Hematopoietic multipotent progenitor cell treated with erythropoietin and hydrocortisone succinate and interleukin-3 and kit ligand, for 6 days (in vitro differentiated cells): Measurements from ENCODE around the gene ASF1A.
A peak's percentile ranks its signal among the peaks of the same experiment; 100 is the strongest.
"Not testable (repeated sequence)": the region's sequence is repeated elsewhere in the genome, so short reads cannot be mapped to it uniquely, and the experiment has no call there.

Experiments used
- DNase-seq: peaks from one replicate; pipeline ENCODE4 v3.0.0-alpha.2; 2015

ASF1A gene

GRCh38 chr6:118893807-118894424, at the start of gene ASF1A:
Gene ASF1A, plus strand, starts transcription at chr6:118894152. Its CDS starts 262 bp downstream, at chr6:118894414.
- DNase-seq = peak; percentile 99

DNA sequence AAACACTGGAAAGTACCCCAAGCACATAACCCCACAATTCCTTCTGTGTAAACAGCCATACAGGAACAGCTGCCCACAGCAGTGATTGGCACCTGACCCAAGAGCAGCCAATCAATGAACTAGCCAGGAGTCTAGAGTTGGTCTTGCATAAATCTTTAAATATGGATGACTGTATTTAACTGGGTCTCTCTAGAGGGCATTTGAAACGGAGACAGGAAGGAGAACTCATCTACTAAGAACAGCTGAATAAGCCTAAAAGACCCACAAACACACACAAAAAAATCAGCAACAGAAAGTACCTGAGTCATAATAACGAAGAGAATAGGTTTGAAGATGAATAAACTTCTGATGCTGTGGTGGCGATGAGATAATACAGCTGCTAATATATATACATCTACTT, 49.0 kb upstream of the ASF1A start:
- no peak for DNase-seq

DNA sequence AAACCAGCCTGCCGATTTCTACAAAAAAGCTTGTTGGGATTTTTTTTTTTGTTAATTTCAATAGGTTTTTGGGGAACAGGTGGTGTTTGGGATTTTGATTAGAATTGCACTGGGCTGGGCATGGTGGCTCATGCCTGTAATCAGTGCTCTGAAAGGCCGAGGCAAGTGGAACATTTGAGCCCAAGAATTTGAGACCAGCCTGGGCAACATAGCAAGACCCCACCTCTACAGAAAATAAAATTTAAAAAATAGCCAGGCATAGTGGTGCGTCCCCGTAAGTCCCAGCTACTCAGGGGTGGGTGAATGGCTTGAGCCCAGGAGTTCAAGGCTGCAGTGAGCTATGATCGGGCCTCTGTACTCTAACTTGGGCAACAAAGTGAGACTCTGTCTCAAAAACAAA, 40.5 kb upstream of the ASF1A start:
- no peak for DNase-seq

GRCh38 chr6:118856301-118856700, 37.7 kb upstream of the ASF1A start:
- no peak for DNase-seq

GRCh38 chr6:118859517-118860064, 34.4 kb upstream of the ASF1A start:
- DNase-seq = peak; percentile 13

DNA sequence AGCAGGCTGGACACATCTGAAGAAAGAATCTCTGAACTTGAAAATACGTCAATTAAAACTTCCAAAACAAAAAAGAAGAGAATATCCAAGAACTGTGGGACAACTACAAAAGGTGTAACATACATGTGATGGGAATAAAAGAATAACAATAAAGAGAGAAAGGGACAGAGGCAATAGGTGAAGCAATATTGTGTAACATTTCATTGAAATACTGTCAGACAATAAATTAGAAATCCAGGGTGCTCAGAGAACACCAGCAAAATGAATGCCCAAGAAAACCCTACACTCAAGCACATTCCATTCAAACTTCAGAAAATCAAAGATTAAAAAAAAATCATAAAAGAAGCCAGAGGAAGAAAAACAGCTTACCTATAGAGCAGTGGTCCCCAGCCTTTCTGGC, 33.6 kb upstream of the ASF1A start:
- DNase-seq = no peak

DNA sequence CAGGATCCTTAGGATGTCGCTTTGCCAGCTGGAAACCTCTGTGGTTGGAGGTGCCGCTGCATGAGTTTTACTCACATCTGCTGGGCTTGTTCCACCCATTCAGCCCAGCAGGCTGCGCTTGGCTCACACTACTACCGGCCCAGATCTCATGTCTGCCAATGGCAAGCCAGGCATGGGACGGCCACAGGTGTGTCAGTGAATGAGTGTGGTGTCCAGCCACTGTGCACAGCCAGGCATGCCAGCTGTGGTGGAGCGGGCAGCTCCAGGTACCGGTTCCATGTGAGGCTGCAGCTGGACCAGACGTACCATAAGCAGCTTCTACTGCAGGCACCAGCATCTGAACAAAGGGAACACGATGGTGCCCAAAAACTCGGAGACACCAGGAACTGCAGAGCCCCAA, 33.1 kb upstream of the ASF1A start:
- no peak for DNase-seq

DNA sequence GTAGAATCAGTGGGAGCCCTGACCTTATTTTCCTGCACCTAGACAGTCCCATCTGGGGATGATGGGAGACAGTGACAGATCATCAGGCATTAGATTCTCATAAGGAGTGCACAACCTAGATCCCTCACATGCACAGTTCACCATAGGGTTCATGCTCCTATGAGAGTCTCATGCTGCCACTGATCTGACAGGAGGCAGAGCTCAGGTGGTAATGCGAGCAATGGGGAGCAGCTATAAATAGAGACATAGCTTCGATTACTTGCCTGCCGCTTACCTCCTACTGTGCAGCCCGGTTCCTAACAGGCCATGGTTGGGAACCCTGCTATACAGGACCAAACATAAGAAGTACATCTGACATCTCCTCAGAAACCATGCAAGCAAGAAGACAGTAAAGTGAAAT, 31.5 kb upstream of the ASF1A start:
- no peak for DNase-seq

DNA sequence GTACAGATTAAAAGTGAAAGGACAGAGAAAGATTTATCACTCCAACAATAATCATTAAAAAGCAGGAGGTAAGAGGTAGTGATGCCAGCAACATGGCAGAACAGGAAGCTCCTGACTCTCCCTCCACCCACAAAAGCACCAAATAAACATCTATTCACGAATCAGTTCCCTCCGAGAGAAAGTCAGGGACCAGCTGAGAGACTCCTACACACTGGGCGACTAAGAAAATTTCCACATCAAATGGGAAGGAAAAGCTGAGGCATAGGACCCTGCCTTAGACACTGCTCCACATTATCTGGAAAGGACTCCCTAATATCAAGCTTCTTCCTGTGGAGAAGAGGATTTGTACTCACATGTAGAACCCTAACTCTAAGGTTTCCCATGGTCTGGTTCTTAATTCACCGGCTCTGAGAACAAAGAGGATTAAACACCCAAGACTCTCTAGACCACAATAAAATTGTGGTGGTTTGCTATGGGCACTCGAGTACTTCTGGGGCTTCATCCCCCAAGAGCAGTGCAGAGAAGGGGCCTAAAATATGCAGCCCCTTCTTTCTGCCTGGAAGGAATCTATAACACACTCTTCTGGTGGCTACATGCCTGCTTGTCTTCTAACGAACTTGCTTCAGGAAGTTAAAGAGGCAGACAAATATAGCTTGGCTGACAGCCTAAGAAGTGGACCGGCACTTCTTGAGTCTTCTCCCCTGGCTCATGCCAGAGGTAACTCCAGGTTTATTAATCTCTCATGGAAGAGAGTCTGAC, 29.4 kb upstream of the ASF1A start:
- DNase-seq = no peak

GRCh38 chr6:118865100-118865391, 28.9 kb upstream of the ASF1A start:
- DNase-seq = peak; percentile 49

- no peak for DNase-seq
These were observed 26.8 kb upstream of the ASF1A start for GRCh38 chr6:118867181-118867580.

DNA sequence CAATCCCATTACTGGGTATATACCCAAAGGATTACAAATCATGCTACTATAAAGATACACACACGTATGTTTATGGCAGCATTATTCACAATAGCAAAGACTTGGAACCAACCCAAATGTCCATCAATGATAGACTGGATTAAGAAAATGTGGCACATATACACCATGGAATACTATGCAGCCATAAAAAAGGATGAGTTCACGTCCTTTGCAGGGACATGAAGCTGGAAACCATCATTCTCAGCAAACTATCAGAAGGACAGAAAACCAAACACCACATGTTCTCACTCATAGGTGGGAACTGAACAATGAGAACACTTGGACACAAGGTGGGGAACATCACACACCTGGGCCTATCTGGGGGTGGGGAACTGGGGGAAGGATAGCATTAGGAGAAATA, 25.1 kb upstream of the ASF1A start:
- DNase-seq = not testable (repeated sequence)

DNA sequence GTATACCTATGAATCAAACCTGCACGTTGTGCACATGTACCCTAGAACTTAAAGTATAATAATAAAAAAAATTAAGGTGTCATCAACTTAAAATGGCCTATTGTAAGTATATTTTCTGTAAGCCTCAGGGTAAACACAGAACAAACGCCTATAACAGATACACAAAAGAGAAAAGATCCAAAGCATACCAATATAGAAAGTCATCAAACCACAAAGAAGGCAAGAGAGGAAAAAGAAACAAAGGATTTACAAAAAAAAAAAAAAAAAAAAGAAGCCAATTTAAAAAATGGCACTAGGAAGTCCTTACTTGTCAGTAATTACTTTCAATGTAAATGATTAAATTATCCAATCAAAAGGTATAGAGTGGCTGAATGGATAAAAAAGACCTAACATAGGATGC, 24.6 kb upstream of the ASF1A start:
- DNase-seq = no peak

DNA sequence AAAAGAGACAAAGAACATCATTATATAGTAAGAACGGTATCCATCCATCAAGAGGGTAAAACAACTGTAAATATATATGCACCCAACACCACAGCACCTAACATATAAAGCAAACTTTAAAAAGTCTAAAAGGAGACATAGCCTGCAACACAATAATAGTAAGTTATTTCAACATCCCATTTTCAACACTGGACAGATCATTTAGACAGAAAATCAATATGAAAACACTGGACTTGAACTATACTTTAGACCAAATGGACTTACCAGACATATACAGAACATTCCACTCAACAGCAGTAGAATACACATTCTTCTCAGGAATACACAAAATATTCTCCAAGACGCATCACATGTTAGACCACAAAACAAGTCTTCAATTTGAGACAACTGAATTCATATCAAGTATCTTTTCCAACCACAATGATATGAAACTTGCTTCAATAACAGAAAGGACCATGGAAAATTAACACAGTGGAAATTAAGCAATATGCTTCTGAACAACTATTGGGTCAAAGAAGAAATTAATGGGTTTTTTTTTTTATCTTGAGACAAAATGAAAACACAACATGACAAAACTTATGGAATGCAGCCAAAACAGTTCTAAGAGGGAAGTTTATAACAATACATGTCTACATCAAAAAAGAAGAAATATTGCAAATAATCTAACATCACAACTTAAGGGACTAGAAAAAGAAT, 23.9 kb upstream of the ASF1A start:
- DNase-seq = peak; percentile 60

GRCh38 chr6:118871331-118871730, 22.6 kb upstream of the ASF1A start:
- no peak for DNase-seq

DNA sequence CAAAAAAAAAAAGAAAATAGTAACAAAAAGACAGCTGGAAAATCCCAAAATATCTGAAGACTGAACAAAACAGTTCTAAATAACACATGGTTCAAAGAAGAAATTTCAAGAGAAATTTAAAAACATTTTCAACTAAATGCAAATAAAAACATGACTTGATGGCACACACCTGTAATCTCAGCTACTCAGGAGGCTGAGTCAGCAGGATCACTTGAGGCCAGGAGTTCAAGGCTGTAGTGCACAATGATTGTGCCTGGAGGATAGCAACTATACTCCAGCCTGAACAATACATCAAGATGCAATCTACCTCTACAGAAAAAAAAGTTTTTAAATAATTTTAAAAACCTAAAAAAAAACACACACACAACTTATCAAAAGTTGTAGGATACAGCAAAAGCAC, 21.6 kb upstream of the ASF1A start:
- no peak for DNase-seq

DNA sequence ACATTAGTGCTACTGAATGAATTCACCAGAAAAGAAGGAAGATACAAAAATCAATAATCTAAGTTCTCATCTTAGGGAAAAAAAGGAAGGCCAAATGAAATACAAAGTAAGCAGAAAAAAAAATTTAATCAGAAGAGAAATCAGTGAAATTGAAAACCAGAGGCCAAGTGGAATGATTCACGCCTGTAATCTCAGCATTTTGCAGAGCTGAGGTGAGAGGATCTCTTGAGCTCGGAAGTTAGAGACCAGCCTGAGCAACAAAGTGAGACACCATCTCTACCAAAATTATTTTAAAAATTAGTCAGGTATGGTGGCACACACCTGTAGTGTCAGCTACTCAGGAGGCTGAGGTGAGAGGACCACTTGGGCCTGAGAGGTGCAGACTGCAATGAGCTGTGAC, 21.2 kb upstream of the ASF1A start:
- no peak for DNase-seq

GRCh38 chr6:118873239-118873638, 20.7 kb upstream of the ASF1A start:
- DNase-seq = no peak

DNA sequence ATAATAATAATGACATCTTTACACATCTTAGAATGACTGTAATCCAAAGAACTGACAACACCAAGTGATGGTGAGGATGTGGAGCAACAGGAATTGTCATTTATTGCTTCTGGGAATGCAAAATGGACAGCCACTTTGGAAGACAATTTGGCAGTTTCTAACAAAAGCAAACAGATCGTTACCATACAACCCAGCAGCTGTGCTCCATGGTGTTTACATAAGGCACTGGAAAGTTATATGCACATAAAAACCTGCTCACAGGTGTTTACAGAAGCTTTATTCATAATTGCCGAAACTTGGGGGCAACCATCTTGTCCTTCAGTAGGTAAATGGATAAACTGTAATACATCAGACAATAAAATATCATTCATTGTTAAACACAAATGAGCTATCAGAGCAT, 18.3 kb upstream of the ASF1A start:
- no peak for DNase-seq

DNA sequence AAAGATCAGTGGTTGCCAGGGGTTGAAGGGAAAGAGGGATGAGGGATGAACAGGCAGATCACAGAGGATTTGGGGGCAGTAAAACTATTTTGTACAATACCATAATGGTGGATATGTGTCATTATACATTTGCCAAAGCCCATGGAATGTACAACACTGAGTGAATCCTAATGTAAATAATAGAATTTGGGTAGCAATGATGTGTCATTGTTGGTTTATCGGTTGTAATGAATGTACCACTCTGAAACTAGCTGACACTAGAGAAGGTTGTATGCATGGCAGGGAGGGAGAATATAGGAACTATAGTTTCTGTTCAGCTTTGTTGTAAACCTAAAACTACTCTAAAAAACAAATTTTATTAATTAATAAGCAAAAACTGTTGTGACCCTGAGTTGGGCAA, 17.8 kb upstream of the ASF1A start:
- no peak for DNase-seq

DNA sequence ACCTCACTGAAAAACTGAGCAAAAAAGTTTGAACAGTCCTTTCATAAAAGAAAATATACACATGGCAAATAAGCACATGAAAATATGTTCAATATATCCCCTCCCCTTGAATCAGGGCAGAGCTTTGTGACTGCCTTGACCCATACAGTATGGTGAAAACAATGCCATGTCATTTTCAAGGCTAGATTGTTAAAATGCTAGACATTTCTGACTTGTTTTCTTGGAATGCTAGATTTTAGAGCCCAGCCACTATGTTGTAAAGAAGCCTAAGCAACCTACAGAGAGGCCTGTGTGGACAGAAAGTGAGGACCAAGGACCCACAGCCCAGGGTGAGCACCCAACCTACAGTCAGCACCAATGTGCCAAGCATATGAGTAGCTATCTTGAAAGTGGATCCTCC, 17.1 kb upstream of the ASF1A start:
- DNase-seq = no peak

DNA sequence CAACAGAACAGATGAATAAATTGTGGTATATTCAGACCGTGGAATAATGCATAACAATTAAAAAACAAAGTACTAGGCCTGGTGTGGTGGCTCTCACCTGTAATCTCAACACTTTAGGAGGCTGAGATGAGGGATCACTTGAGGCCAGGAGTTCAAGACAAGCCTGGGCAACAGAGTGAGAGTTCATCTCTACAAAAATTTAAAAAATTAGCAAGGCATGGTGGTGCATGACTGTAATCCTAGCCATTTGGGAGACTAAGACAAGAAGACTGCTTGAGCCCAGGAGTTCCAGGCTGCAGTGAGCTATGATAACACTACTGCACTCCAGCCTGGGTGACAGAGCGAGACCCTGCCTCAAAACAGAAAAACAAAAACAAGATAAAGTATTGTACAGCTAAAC, 16.1 kb upstream of the ASF1A start:
- no peak for DNase-seq

DNA sequence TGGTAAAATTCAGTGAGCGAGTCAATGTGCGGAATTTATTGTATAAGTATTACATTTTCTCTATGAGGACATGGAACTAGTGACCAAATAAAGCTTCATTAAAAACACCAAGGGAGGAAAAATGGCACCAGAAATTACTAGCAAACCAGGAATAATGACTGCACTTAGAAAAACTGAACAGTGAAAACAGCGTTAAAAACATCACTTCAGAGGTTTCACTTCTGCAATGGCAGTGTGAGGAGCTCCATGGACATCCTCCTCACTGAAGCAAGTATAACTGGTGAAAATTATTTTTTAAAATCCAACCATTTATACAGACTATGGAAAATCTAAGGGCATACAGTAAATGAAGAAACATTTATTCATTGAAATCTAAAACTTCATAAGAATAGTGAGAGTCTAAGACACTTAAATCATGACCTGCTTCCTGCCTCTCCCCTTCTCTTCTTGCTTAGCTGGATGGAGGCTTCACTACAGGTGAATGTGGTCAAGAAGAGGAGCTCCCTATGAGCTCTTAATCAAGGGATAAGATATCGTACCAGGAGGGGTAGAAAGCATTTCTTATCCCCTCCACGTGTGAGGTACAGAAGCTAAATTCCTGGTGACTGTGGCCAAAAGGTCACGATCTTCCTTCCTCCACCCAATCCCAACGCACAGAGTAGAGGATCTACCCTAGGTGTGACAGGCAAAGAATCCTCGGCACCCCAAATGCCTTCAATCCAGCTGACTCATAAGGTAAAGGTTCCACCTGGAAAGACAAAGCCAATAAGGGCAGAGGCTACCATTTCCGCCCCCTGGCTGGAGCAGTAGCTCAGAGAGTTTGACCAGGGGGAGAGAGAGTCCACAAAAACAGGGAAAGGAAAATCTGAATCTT, 12.3 kb upstream of the ASF1A start:
- DNase-seq = no peak
